Measurements from ENCODE around the gene SLC1A2.

The SLC1A2 gene

GRCh38 chr11:35248558-35249323, 170.6 kb downstream of the SLC1A2 start:
- DNase-seq (ENCODE audit: low read depth), result no peak
- H3K4me3 ChIP-seq (ENCODE audit: low read depth, low read length), result no peak overlapping the region
- TF ChIP-seq MYC (IDR thresholded peaks at IDR 0.05; ENCODE audit: low read depth, low read length) (no peak), CTCF (IDR thresholded peaks at IDR 0.05; ENCODE audit: low read depth, low read length) (no peak)

GRCh38 chr11:35247863-35248262, 171.5 kb downstream of the SLC1A2 start:
- no peak overlapping the region for H3K4me3 ChIP-seq (ENCODE audit: low read depth, low read length)
- TF ChIP-seq MAX (IDR thresholded peaks at IDR 0.05; ENCODE audit: low read depth, low read length), result no peak
- no peak for TF ChIP-seq POLR2A (IDR thresholded peaks at IDR 0.05; ENCODE audit: extremely low read depth, insufficient read length)
- no peak for TF ChIP-seq CTCF (IDR thresholded peaks at IDR 0.05; ENCODE audit: low read depth, low read length)
- no peak for TF ChIP-seq MYC (IDR thresholded peaks at IDR 0.05; ENCODE audit: low read depth, low read length)
- DNase-seq (ENCODE audit: low read depth), result no peak

- TF ChIP-seq CTCF (IDR thresholded peaks at IDR 0.05; ENCODE audit: low read depth, low read length) (no peak), POLR2A (IDR thresholded peaks at IDR 0.05; ENCODE audit: extremely low read depth, insufficient read length) (no peak), MYC (IDR thresholded peaks at IDR 0.05; ENCODE audit: low read depth, low read length) (no peak), MAX (IDR thresholded peaks at IDR 0.05; ENCODE audit: low read depth, low read length) (no peak)
- DNase-seq (ENCODE audit: low read depth), result no peak
- no peak overlapping the region for H3K4me3 ChIP-seq (ENCODE audit: low read depth, low read length)
These were observed 171.9 kb downstream of the SLC1A2 start for GRCh38 chr11:35247428-35247827.

GRCh38 chr11:35246745-35247144, 172.6 kb downstream of the SLC1A2 start:
- TF ChIP-seq MAX (IDR thresholded peaks at IDR 0.05; ENCODE audit: low read depth, low read length), result no peak
- no peak for TF ChIP-seq CTCF (IDR thresholded peaks at IDR 0.05; ENCODE audit: low read depth, low read length)
- TF ChIP-seq POLR2A (IDR thresholded peaks at IDR 0.05; ENCODE audit: extremely low read depth, insufficient read length), result no peak
- no peak for TF ChIP-seq MYC (IDR thresholded peaks at IDR 0.05; ENCODE audit: low read depth, low read length)
- DNase-seq (ENCODE audit: low read depth), result no peak

GRCh38 chr11:35245786-35246185, 173.6 kb downstream of the SLC1A2 start:
- DNase-seq (ENCODE audit: low read depth), result no peak
- TF ChIP-seq POLR2A (IDR thresholded peaks at IDR 0.05; ENCODE audit: extremely low read depth, insufficient read length), result no peak
- no peak for TF ChIP-seq MAX (IDR thresholded peaks at IDR 0.05; ENCODE audit: low read depth, low read length)
- TF ChIP-seq CTCF (IDR thresholded peaks at IDR 0.05; ENCODE audit: low read depth, low read length), result no peak
- no peak overlapping the region for H3K4me3 ChIP-seq (ENCODE audit: low read depth, low read length)

More at GRCh38 chr11:35246745-35247144, 172.6 kb downstream of the SLC1A2 start:
- no peak overlapping the region for H3K4me3 ChIP-seq (ENCODE audit: low read depth, low read length)

GRCh38 chr11:35245056-35245455, 174.3 kb downstream of the SLC1A2 start:
- no peak for DNase-seq (ENCODE audit: low read depth)
- no peak overlapping the region for H3K4me3 ChIP-seq (ENCODE audit: low read depth, low read length)
- TF ChIP-seq MYC (IDR thresholded peaks at IDR 0.05; ENCODE audit: low read depth, low read length) (no peak), CTCF (IDR thresholded peaks at IDR 0.05; ENCODE audit: low read depth, low read length) (no peak), POLR2A (IDR thresholded peaks at IDR 0.05; ENCODE audit: extremely low read depth, insufficient read length) (no peak), MAX (IDR thresholded peaks at IDR 0.05; ENCODE audit: low read depth, low read length) (no peak)
